ENCODE measurements around the gene CSH1.
"Not testable (repeated sequence)": the region's sequence is repeated elsewhere in the genome, so short reads cannot be mapped to it uniquely, and the experiment has no call there.

CSH1 gene

DNA sequence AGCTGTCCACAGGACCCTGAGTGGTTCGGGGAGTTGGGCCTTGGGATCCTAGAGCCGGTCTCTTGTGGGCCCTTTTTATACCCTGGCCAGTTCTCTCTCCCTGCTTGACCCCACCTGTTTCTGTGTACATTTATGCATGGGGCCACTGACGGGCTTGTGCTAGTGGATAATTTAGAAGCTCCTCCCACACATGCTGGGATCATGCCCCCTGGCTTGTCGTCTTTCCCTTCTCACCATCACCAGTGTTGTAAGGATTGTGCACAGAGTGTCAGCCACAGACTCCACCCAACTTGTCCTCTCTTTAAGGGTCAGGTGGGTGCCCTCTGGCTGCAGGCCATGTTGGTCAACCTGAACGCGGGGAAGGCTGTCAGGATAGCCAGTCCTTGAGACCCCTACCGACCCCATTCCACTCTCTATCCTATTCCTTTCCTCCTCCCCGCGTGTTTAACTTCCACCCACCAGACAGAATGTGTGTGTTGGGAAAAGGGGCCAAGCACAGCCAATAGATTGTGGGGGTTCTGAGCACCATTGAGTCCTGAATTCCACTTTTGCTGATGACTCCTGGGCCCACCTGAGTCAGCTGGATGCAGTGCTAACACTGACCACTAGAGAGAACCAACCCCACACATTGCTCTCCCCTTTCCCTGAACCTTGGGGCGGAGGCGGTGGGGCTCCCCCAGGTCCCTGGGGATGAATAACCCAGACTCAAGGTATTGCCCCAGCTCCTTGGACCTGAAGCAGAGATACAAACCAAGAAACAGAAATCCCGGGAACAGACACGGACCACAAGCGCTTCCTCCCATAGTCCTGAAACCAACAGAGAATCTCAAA lies at the start of gene CSH1:
Gene CSH1 (minus strand): TSS at position 51 of the 831 bp plus-strand sequence. CDS start 63 bp downstream, outside the sequence.
- DNase-seq, result not testable (repeated sequence)

DNA sequence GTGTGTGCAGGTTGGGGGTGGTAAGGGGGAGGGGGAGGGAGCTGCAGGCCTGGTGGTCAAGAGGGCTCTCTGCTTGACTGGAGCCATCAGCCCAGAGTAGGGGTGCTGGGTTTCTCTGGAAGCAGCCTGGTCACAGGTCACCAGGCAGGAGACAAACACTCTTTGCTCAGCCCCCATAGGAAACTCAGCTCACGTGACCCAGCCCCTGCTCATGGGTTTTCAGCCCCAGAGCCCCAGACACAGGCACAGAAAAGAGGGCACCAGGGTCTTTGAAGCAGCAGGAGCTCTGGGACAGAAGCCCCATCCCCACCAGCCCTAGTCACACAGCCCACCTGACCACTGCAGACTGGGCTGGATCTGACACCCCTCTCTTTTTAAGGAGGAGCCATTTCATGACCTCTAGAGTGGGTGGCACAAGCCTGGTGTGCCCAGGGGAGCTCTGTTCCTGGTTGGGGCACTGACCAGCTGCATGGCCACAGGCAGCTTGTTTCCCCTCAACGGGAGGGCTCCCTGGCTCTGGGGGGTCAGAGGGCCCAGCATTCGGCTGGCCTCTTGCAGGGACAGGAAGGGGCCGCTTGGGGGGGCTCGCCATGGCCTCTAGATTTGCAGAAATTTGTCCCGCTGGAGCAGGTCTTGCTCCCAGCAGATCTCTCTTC lies 49.5 kb upstream of the CSH1 start:
- DNase-seq, result no peak

DNA sequence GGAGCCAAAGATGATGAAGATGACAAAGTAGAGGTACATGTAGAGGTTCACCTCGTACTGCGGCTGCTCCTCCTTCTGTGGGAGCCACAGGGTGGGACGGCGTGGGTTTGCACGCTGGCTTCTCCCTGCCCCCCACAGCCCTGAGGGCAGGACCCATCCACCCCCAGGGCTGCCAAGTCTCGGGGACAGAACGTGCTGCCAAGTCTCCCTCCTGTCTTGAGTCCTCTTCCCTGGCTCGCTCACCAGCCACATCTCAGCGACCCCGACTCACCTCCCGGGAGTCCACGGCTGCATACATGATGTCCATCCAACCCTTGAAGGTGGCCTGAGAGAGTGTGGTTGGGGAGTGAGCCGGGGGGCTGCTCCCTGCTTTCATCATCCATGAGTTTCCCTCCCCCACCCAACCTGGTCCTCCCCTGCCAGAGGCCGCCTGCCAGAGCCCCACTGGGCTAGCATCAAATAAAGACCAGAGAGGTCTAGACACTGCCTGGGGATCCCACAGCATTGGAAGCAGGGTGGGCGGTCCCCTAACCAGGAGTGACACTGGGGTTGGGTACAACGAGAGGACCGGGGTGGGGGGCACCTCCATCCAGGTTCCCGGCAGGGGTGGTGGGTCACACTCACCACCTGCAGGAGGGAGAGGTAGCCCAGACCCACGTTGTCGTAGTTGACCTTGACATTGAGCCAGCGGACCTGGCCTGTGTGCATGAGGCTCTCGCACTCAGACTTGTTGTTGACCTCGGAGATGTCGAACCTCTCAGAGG lies 48.5 kb upstream of the CSH1 start:
- DNase-seq, result no peak

DNA sequence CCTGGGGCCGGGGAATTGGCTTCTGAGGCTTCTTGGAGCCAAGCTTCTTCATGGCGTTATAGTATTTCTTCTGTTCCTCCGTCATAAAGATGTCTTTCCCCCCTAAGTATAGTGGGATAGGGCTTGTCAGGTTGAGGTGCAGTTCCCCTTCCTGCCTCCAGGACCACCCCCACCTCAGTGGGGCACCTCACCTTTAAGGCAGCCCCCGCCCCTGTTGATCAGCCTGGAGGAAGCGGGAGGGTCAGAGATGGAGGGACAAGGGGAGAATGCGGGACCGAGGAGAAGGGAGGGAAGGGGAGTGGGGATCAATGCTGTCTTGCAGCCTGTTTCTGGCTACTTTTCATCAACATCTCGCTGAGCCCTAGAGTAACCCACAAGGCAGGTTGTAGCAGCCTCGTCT lies 47.4 kb upstream of the CSH1 start:
- DNase-seq, result no peak

DNA sequence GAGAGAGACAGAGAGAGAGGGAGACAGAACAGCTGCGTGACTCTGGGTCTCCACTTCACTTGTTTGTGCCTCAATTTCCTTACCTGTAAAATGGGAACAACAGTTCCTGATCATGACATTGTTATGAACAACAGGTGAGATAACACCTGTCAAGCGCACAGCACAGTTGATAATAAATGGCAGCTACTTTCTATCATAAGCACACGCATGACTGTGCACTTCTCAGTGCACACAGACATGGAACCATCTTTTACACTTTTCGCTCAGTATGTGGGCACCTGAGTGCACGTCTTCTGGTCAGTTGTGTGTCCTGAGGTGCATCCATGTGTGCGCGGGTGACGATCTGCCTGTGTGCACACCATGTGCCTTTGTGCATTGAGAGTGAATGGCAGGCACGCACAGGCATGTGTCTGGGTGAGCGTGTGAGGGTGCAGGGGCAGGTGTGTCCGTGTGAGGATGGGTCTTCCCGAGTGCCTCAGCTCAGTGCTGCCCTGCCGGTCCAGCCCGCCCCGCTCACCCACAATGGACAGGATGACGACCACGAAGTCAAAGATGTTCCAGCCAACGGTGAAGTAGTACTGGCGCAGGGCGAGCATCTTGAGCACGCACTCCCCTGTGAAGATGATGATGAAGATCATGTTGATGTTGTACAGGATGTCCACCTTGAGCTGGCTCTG lies 46.1 kb upstream of the CSH1 start:
- no peak for DNase-seq

DNA sequence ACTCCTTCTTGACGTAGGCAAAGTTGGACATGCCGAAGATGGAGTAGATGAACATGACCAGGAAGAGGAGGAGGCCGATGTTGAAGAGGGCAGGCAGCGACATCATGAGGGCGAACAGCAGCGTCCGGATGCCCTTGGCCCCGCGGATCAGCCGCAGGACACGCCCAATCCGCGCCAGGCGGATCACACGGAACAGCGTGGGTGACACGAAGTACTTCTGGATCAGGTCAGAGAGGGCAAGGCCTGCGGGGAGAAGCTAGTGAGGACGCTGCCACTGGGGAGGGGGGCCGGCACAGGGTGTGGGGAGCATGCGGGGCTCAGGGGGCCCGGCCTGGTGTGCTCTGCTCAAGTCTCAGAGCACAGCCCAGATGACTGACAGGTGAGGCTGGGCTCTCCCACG lies 45.4 kb upstream of the CSH1 start:
- no peak for DNase-seq

DNA sequence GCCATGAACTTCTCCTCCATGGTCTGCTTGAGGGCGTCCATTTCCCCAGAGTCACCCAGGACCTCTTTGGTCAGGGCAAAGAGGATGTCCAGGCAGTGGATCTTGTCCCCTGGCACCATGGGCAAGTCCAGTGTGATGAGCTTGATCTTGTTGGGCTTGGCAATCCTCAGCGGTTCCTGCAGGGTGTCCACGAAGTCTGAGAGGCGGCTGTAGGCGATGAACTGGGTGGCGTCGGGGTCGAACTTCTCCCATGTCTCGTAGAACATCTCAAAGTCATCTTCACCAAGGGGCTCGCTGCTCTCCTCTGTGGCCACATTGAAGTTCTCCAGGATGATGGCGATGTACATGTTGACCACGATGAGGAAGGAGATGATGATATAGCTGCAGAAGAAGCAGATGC lies 44.8 kb upstream of the CSH1 start:
- no peak for DNase-seq

DNA sequence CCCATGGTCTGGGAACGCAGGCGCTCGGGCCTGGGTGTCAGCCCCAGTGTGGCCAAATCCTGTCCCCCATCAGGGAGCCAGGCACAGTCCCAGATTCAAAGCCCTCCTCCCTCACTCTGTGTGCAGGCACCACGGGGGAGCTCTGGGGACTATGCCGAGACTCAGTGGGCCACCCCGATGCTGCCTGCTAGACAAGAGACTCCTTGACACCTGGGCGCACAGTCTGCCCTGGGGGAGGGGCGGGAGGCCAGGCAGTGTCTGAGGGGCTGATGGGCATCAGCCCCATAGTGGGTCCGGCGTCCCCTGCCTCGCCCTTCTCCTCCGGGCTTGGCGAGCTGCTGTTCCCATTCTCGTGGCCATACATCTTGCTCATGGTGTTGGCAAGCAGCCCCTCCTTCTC lies 44.2 kb upstream of the CSH1 start:
- no peak for DNase-seq

DNA sequence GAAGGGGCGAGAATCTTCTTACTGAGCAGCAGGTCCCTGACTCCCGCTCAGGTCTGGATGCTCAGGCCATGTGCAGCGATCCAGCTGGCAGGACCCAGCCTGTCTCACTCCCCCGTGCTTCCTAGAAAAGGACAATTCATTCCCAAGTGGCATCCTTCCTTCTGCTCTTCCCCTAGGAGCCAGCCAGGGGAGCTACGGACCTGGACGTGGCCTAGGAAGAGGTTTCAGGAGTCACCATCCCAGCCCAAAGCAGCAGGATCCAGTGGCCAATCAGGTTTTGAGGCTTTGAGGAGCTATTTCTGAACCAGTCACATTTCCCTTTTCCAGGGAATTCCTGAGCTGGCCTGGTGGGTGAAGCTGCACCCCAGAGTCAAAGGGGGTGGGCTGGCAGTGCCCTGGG lies 43.5 kb upstream of the CSH1 start:
- DNase-seq, result no peak

DNA sequence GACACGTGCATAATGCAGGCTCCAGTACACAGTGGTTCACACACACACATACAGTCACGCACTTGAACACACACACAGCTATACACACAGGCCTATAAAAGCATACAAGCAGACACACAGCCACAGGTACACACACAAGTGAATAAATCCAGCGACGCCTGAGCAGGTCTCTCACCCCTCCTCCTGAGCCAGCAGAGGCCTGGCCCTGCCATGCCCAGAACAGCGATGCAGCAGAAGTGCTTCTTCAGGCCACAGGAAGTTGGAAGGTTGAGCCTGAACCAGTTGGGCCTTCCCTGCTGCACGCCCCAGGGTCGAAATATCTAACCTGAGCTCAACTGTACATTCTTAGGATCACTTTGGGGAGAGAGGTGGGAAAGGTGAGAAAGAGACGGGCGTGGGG lies 43.0 kb upstream of the CSH1 start:
- DNase-seq, result no peak

DNA sequence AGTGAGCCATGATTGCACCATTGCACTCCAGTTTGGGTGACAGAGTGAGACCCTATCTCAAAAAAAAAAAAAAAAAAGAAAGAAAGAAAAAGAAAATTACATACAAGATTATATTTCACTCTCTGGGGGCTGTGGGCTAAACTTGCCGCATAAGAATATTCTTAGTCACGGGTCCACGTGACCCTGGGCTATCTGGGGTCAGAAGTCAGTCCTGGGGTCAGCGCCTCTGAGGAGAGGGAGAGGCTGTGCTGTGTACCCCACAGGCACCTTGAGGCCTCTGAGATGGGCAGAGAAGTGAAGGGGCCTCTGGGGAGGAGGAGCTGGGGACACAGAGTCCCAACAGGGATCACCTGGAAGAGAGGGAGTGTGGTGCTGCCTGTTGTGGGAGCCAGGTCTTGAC lies 41.5 kb upstream of the CSH1 start:
- no peak for DNase-seq

DNA sequence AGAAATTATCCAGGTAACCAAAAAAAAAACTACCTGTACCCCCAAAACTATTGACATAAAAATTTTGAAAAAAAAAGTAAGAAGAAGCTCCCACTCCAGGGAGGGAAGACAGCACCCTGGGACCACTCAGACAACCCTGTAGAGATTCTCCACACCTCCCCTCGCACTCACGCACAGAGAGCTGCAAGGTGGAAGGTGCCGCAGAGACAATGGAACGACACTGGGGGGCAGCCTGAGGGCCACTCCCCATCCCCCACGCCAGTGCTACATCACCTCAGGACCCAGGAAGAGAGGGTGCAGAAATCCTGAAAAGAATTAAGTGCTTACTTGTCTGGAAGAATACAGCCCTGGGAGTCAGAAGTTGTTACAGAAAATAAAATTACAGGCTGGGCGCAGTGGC lies 40.9 kb upstream of the CSH1 start:
- DNase-seq, result no peak

DNA sequence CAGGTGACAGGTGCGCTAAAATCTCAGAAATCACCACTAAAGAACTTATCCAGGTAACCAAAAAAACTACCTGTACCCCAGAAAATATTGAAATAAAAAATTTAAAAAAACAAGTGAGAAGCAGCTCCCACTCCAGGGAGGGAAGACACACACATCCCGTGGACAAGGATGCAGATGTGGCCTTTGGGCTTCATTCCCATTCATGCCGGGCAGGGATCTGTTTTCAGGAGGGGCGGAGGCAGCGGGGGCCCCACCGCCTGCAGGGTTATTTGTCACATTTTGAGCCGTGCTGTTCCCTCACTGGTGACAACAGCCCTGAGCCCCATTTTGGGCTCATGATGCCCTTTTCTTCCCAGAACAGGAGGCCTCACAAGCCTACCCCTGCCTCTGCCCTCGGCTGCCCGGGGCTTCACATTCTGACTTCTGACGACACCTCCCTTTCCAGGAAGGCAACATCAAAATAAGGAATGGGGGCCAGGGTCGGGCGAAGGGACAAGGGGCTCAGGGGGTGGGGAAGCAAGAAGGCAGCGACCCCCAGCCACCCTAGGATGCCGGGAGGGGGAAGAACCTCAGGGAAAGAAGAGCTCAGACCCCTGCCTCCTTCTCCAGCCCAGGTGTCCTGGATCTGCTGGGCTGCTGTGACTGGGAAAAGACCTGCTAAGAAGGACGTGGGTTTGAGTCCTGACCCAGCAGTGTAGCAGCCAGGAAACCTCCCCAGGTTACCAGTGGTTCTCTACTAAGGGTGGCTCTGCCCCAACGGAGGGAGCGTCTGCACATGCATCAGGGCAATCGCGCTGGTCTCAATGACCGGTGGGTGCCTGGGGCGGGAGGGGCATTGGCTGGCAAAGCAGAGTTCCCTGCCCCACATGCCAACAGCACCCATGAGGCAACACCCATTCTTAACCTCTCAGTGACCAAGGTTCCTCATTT lies 38.1 kb upstream of the CSH1 start:
- no peak for DNase-seq

DNA sequence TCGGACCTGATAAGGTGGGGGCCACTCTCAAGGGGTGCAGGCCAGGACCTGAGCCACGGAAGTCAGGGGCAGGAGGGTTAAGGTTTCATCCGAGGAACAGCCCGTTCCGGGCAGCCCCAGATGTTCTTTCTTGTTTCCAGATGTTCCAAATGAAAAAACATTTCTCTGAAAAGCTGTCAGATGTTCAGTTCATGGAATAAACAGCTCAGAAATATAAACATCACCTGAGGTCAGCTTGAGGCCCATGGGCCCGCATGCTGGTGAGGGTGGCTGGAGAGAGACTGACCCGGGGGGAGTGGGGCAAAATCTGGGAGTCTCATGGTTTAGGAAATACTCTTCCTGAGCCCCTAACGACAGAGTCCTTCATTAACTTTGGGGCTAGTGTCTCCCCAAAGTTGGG lies 37.2 kb upstream of the CSH1 start:
- DNase-seq, result no peak

DNA sequence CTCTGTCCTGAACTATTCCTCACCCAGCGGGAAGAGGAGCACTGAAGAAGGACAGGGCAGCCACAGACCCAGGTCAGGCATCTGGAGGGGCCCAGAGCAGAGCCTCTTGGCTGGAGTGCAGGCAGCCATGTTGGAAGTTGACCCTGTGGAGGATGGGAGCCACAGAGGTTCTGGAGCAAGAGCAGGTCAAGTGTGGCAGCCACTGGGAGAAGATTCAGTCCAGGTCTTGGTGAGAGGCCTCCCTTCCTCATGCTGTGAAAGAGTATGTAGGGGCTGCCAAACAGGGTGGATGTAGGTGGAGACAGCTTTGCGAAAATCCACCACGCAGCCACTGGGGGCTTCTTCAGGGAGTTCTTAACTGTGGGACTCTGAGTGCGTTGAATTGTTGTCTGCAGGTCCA lies 36.3 kb upstream of the CSH1 start:
- DNase-seq, result no peak

DNA sequence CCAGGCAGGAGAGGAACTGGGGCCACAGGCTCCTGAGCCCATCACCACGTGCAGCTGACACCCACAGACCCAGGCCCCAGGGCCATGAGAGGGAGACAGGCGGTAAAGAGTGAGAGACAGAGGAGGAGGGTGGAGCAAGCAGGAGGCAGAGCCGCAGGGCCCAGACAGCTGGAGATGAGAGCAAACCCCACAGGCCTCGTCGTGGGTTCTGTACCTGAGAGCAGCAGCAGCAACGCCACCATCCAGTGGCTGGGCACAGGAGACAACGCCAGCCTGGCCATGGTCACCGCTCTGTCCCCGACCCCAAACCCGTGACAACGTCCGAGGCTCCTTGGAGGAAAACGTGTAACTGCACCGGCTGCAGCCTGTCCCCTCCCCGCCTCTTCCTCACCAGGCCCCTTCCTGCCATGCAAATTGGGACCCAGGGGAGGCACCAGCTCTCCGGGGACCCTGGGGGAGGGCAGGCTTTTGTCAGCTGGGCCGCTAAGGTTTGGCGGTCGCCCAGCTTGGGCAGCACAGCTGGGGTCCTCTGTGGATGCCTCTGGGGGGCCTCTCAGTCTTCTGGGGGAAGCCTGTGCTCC lies 35.7 kb upstream of the CSH1 start, which contains the start of gene CD79B:
Gene CD79B (minus strand): TSS at position 351 of the 581 bp plus-strand sequence. CDS start 70 bp downstream, at position 281.
- no peak for DNase-seq

DNA sequence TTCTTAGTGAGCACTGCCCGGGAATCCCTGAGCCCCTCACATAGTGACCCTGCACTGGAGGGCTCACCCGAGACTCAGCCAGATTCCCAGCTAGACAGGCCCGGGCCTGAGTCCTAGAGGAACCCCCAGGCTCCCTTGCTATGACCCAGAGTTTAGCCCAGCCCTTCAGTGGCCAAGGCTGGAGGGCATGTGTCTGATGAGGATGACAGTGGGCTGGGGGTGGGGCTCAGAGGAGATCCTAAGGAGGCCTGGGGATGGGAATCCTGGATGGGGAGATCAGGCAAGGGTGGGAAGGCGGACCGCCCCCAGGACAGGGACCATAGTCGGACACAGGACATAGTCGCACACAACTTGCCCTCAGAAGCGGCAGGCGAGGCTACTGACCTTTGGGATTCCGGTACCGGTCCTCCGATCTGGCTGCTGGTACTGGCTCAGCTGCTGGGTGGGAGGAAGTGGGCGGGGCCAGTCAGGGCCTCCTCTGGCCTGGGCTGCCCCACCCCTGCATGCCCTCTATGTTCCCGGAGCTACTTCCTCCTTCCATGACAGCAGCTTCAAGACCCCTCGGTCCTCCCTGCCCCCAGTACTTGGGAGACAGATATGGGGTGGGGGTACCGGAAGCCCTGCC lies 34.7 kb upstream of the CSH1 start:
- no peak for DNase-seq

DNA sequence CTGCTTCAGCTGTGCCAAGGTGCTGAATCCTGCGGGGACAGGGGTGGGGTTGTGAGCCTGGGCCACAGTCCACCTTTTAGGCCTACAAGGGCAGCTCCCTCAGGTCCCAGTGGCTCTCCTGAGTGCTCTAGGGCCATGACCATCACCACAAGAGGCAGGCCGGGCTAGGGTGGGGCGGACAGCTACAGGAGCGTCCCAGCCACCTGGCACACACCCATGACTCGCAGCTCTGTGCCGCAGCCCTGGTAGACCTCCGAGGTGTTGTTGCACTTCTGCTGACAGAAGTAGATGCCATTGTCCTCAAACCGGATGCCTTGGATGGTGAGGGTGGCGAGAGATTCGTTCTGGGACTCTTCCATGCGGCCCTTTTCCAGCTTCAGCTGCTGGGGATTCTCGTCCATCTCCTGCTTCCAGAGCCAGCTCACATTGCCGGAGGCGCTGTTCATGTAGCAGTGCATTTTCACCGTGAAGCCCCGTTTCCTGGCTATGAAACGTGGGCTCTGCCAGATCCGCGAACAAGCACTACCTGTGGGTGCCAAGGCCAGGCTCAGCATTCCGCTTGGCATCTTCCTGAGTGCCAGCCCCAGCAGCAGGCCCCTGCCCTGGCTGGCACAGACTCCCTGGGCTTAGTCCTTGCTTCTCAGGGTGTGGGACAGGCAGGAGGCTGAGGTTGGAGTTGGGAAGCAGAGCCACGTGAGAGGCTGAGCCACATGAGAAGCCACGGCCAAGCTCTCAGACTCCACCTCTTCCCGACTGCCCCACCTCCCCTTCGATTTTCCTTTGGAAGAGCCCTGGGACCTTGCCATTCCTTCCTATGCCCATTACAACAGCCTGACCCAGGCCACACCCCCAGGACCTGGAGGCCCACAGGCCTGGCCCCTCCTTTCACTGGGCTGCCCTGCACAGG lies 33.7 kb upstream of the CSH1 start:
- no peak for DNase-seq

DNA sequence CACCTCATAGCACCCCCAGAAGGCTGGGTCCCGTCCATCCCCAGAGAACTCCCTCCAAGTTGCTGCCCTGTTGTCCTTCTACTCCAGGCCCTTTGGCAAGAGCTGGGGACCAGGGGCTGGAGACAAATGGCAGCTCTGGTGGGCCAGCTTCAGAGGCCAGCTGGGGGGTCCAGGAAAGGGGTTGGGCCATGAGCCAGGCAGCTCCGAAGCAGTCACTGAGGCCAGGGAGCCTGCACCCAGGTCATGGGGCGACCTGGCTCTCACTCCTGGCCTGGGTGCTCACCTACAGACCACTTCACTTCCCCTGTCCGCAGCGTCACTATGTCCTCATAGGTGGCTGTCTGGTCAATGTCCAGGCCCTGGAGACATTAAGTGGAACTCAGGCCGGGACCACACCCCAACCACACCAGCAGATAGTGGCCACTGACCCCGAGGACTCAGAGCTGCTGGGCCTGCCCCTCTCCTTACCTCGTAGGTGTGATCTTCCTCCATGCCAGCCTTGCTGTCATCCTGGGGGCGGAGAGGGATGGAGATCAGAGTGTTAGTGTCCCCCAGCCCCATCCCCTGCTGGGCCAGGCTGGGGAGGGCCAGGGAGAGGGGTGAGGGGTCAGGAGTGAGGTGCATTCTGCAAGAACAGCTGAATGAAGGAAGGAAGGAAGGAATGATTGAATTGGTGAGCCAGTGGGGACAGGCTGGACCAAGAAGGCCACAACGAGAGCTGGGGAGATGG lies 32.8 kb upstream of the CSH1 start:
- no peak for DNase-seq
